PC-9 (cell line): ENCODE results near the gene CCL5. TPM values are rescaled to one million over a fixed set of nuclear protein-coding genes. Genes with fewer than 3 reads are reported as not detected.

ENCODE experiments used
- BruUV-seq: library from RNA; stranded (reverse); fragments of 400-500 nt; replicated peaks from 2 replicates; lab custom pipeline; 2021; lab: Mats Ljungman, UMichigan
- CTCF ChIA-PET: fragments of 300-600 bp; sonication (Branson Sonifier 250); formaldehyde crosslinking; loops from one replicate; lab custom pipeline; 2022; ENCODE audit warnings: antibody characterized with exemption; lab: Charles Lee
- POLR2A ChIA-PET: fragments of 300-600 bp; sonication (Branson Sonifier 250); formaldehyde crosslinking; loops from one replicate; lab custom pipeline; 2022; ENCODE audit warnings: antibody characterized with exemption; ENCODE audit not compliant: unreplicated experiment; lab: Charles Lee
- DNase-seq, 2 experiments: peaks; one replicate each; pipeline versions ENCODE4 v3.0.0 to v3.0.0-alpha.2; 2015 to 2022; ENCODE audit warnings: mixed read lengths in 1 of 2
- H2AFZ ChIP-seq: fragments of 200-600 bp; sonication (generic); 2 replicates; pipeline ENCODE4 v1.8.1; 2017; ENCODE audit warnings: antibody characterized with exemption
- H3F3A ChIP-seq: fragments of 200-600 bp; sonication (generic); 2 replicates; pipeline ENCODE4 v1.8.1; 2017; ENCODE audit warnings: antibody characterized with exemption, mild to moderate bottlenecking, low read depth; ENCODE audit not compliant: insufficient read depth
- H3K27ac ChIP-seq: fragments of 200-600 bp; sonication (generic); 2 replicates; pipeline ENCODE4 v1.6.1; 2016; ENCODE audit warnings: mixed run types
- H3K27me3 ChIP-seq: fragments of 200-600 bp; sonication (generic); 2 replicates; pipeline ENCODE4 v1.6.1; 2016; ENCODE audit warnings: low read depth, mixed run types; ENCODE audit not compliant: insufficient read depth
- H3K36me3 ChIP-seq: fragments of 200-600 bp; sonication (generic); 2 replicates; pipeline ENCODE4 v1.6.1; 2016; ENCODE audit warnings: low read depth, mixed run types
- H3K4me1 ChIP-seq: fragments of 200-600 bp; sonication (generic); replicated peaks from 2 replicates; pipeline ENCODE4 v1.6.1; 2016; ENCODE audit warnings: mixed run types; ENCODE audit not compliant: insufficient read depth
- H3K4me2 ChIP-seq: fragments of 200-600 bp; sonication (generic); 2 replicates; pipeline ENCODE4 v1.6.1; 2017; ENCODE audit warnings: mixed run types
- H3K4me3 ChIP-seq: fragments of 200-600 bp; sonication (generic); 2 replicates; pipeline ENCODE4 v1.6.1; 2016; ENCODE audit warnings: mixed run types
- H3K79me2 ChIP-seq: fragments of 200-600 bp; sonication (generic); 2 replicates; pipeline ENCODE4 v1.6.1; 2017; ENCODE audit warnings: low read depth, mixed run types
- H3K9me2 ChIP-seq: fragments of 200-600 bp; sonication (generic); 2 replicates; pipeline ENCODE4 v1.8.1; 2017; ENCODE audit warnings: mild to moderate bottlenecking; ENCODE audit not compliant: insufficient read depth
- H3K9me3 ChIP-seq: fragments of 200-600 bp; sonication (generic); 2 replicates; pipeline ENCODE4 v1.8.1; 2016; ENCODE audit warnings: low read depth; ENCODE audit not compliant: insufficient read depth
- H4K20me1 ChIP-seq: fragments of 200-600 bp; sonication (generic); 2 replicates; pipeline ENCODE4 v1.8.1; 2017; ENCODE audit not compliant: insufficient read depth
- CTCF ChIP-seq: fragments of 200-600 bp; sonication (generic); conservative IDR thresholded peaks from 2 replicates; pipeline ENCODE4 v1.6.1; 2017; ENCODE audit warnings: mixed run types, antibody characterized with exemption, mild to moderate bottlenecking, moderate library complexity
- EZH2 ChIP-seq: fragments of 200-600 bp; sonication (generic); IDR thresholded peaks from 2 replicates; pipeline ENCODE4 v1.8.0; 2017; ENCODE audit warnings: antibody characterized with exemption, low read depth
- intact Hi-C: fragments of 100-400 bp; cut with micrococcal nuclease; formaldehyde crosslinking; loops from one replicate; pipeline ENCODE4 v1.10.0; 2022; ENCODE audit not compliant: unreplicated experiment
- total RNA-seq: library from RNA; stranded (reverse); gene quantifications from 2 replicates; pipeline ENCODE4 v1.2.3, GENCODE V29; 2021

Gene CCL5
- total RNA-seq, 1 experiment from 2014 or later: not detected

DNA sequence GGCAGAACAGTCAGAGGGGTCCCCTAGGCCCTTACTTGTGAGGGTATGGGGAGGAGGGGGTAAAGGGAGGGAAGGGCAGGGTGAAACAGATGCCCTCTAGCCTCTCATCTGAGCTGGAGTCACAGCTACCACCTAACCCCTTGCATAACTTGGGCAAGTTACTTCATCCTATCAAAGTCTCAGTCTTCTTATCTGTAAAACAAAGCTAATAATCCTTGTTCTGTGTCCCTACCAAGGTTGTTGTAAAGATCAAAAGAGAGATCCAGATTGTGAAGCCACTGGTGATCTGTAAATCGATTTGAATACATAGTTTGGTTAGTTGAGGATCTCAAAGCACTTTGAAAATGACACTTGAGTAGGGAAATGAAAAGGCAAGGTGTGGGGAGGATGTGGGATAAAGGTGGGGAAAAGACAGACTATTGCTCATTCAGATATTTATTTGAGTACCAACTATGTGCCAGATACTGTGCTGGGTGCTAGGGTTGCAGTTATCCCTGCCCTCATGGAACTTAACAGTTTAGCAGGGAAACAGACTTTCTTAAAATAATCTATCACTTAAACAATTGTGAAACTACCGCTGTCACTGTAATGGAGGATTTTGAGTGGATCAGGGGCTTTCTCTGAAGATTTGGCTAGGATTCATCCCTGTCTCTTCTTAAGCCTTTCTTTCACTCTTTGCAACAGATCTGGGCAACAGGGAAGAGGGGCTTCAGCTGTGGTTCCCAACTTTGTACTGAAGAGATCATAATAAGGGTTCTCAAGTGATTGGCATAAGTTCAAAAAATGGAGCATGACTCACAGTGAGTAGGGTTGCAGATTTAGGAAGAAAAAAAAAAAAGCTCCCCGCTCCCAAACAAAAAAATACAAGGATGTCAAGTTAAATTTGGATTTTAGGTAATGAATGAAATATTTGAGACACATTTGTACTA, 14.5 kb downstream of the CCL5 start:
- ChIA-PET POLR2A (no interaction called here), CTCF (interaction anchor here (0.6 kb wide), 1 partner anchor 332 kb away, joined by 3 read pairs; no protein-coding TSS in a partner anchor)
- H2AFZ ChIP-seq: no peak overlapping the region
- no peak overlapping the region for H3K4me3 ChIP-seq
- no peak for TF ChIP-seq CTCF
- no peak for TF ChIP-seq EZH2
- H3K27me3 ChIP-seq: no peaks in the 10 kb centered on the region
- no peak overlapping the region for H3K4me2 ChIP-seq
- H3K9me2 ChIP-seq: no peaks in the 10 kb centered on the region
- no peak for DNase-seq
- H3K79me2 ChIP-seq: no peaks in the 10 kb centered on the region
- no peaks in the 10 kb centered on the region; the same call in 1 of the 2 replicates for H3K4me1 ChIP-seq
- no peaks in the 10 kb centered on the region for H3K9me3 ChIP-seq
- intact Hi-C loops: no loop called here
- no peaks in the 10 kb centered on the region for H3F3A ChIP-seq
- no TSS peak for BruUV-seq
- no peaks in the 10 kb centered on the region for H3K36me3 ChIP-seq
- no peak overlapping the region for H3K27ac ChIP-seq
- no peaks in the 10 kb centered on the region for H4K20me1 ChIP-seq

DNA sequence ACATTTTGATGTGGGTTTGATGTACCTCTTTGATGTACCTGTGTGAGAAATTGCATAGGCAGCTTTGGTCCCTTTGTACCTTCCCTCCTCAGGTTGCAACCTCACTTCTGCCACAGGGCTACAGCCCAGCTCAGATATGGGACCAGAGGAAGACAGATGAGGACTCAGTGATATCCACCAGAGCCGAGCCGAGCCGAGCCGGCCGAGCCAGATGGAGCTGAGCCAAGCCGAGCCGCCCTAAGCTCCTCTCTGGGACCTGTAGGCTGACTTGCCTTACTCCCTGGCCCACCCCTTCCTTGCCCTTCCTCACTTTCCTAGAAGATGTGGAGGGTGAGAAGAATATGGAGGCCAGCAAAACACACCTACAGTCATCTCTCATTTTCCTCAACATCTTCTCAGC, 15.3 kb downstream of the CCL5 start:
- H3K9me3 ChIP-seq: no peaks in the 10 kb centered on the region
- ChIA-PET POLR2A (no interaction called here), CTCF (no interaction called here)
- no TSS peak for BruUV-seq
- intact Hi-C loops: no loop called here
- no peak overlapping the region for H3K4me3 ChIP-seq
- no peaks in the 10 kb centered on the region for H3K79me2 ChIP-seq
- H3K9me2 ChIP-seq: no peaks in the 10 kb centered on the region
- no peaks in the 10 kb centered on the region; the same call in 1 of the 2 replicates for H3K4me1 ChIP-seq
- H2AFZ ChIP-seq: no peak overlapping the region
- no peaks in the 10 kb centered on the region for H3K36me3 ChIP-seq
- no peak for DNase-seq
- no peaks in the 10 kb centered on the region for H3K27me3 ChIP-seq
- no peak overlapping the region for H3K27ac ChIP-seq
- H4K20me1 ChIP-seq: no peaks in the 10 kb centered on the region
- no peak overlapping the region for H3K4me2 ChIP-seq
- no peak for TF ChIP-seq EZH2
- no peak for TF ChIP-seq CTCF
- H3F3A ChIP-seq: no peaks in the 10 kb centered on the region

DNA sequence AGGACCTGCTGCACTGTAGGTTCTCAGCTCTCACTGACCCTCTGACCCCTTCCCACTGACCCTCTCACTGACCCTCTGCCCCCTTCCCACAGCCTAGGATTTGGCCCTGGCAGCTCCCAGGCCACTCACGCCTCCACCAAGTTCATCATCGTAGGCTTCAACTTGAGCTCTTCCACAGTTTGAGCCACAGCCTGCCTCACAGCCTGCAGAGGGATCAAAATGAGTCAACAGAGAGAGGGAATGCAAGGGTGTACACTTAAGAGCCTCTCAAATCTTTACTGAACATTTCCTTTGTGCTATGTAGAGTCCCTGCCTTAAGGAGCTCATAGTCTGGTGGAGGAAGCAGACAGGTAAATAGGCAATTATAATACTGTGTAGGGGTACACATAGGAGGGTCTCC, 23.6 kb downstream of the CCL5 start:
- H3K4me2 ChIP-seq: no peak overlapping the region
- CTCF ChIA-PET: no interaction called here
- H3K79me2 ChIP-seq: no peaks in the 10 kb centered on the region
- H3F3A ChIP-seq: peaks cover 11% of the 10 kb centered on the region
- H3K4me3 ChIP-seq: no peak overlapping the region
- H3K9me2 ChIP-seq: no peaks in the 10 kb centered on the region
- no peak overlapping the region for H2AFZ ChIP-seq
- DNase-seq: no peak
- no peak overlapping the region for H3K27ac ChIP-seq
- TF ChIP-seq EZH2 (no peak), CTCF (no peak)
- BruUV-seq: no TSS peak
- no peaks in the 10 kb centered on the region for H3K36me3 ChIP-seq
- POLR2A ChIA-PET: no interaction called here
- no peaks in the 10 kb centered on the region for H3K4me1 ChIP-seq
- no peaks in the 10 kb centered on the region for H4K20me1 ChIP-seq
- H3K9me3 ChIP-seq: no peaks in the 10 kb centered on the region
- H3K27me3 ChIP-seq: no peaks in the 10 kb centered on the region
- intact Hi-C loops: loop anchor here (10.0 kb wide), 1 partner anchor 88 kb away; the partner anchor contains the start of gene LYZL6
